T-helper 2 cell treated with Interferon-gamma antibody and Interleukin-4, amounts not matched to agents 5 μg/mL and 100 μg/mL, for 36 hours (primary cell): ENCODE data around the gene SSTR1.

Experiments used
- DNase-seq: peaks from one replicate; pipeline ENCODE4 v3.0.0; 2021; ENCODE audit warnings: low spot score
- H3K27ac Mint-ChIP-seq: one replicate; pipeline ENCODE4 v1.8.0; 2021; ENCODE audit warnings: mild to moderate bottlenecking, mixed read lengths
- H3K27me3 Mint-ChIP-seq: one replicate; pipeline ENCODE4 v1.8.0; 2021; ENCODE audit warnings: low read depth, mixed read lengths
- H3K36me3 Mint-ChIP-seq: one replicate; pipeline ENCODE4 v1.8.0; 2021; ENCODE audit warnings: low read depth, mixed read lengths
- H3K4me1 Mint-ChIP-seq: one replicate; pipeline ENCODE4 v1.8.0; 2021; ENCODE audit warnings: low read depth, mixed read lengths
- H3K4me3 Mint-ChIP-seq: one replicate; pipeline ENCODE4 v1.8.0; 2022; ENCODE audit warnings: mild to moderate bottlenecking, moderate library complexity, mixed read lengths
- H3K9me3 Mint-ChIP-seq: one replicate; pipeline ENCODE4 v1.8.0; 2021; ENCODE audit warnings: mixed read lengths

The SSTR1 gene

DNA sequence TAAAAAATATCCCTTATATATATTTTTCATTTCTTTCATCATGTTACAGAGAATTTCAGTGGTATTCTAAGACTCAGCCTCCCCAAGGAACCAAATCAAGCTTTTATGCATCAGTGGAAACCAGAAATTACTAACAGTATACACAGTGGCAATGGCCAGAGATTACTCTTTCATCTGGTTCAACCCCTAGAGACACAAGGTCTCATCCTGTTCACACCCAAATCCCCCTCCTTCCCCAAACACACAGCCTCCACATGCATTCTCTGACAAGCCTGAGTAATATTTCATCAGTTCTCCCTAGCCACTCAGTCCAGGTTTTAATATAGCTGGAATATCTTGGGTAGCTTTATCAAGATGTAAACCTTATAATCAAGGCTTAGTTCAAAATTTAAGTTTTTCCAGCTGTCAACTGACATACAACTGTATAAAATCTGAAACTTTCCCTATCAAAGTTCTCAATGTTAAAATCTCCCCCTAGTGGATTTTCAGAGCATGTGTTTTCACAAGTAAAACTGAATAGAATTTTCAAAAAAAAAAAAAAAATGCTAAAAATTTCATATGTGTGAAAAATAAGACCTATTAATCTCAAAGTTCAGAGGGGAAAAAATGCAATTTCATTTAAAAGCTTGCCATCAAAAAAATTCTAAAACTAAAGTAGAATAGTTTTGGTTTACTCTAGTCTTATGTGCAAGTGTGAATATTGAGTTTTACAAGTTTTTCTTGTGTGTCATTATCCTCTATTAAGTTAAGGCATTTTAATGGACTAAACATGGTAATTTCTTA, 10.5 kb upstream of the SSTR1 start:
- DNase-seq = no peak
- no peaks in the 10 kb centered on the region for H3K27me3 Mint-ChIP-seq
- no peak overlapping the region for H3K4me3 Mint-ChIP-seq
- H3K36me3 Mint-ChIP-seq = no peaks in the 10 kb centered on the region
- no peak overlapping the region for H3K27ac Mint-ChIP-seq
- no peaks in the 10 kb centered on the region for H3K4me1 Mint-ChIP-seq
- H3K9me3 Mint-ChIP-seq = no peaks in the 10 kb centered on the region

DNA sequence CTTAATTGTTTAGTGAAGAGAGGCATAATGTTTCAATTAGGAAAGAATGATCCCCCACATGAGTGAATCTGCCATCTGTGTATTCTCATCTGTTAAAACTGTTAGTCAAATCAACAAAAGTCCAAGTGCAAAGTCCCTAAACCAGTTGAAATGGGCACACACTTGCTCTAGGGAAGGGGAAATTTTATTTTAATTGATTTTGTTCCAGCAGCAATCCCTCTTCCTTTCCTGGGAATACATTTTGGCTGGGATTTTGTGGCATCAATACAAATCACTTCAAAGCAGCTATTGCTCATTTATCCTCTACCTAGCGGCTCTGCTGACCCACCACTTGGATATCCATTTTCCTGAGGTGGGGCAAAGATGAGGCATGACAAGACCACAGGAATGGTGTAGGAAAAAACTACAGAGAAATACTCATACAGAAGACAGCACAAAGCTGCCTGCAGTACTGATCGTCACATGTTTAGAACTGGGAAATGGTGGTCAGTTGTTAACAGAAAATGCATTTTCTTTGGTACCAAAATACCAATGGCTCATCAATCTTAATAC, 9.8 kb upstream of the SSTR1 start:
- H3K36me3 Mint-ChIP-seq = no peaks in the 10 kb centered on the region
- no peaks in the 10 kb centered on the region for H3K27me3 Mint-ChIP-seq
- H3K4me3 Mint-ChIP-seq = no peak overlapping the region
- no peak for DNase-seq
- no peaks in the 10 kb centered on the region for H3K4me1 Mint-ChIP-seq
- H3K9me3 Mint-ChIP-seq = no peaks in the 10 kb centered on the region
- H3K27ac Mint-ChIP-seq = no peak overlapping the region

DNA sequence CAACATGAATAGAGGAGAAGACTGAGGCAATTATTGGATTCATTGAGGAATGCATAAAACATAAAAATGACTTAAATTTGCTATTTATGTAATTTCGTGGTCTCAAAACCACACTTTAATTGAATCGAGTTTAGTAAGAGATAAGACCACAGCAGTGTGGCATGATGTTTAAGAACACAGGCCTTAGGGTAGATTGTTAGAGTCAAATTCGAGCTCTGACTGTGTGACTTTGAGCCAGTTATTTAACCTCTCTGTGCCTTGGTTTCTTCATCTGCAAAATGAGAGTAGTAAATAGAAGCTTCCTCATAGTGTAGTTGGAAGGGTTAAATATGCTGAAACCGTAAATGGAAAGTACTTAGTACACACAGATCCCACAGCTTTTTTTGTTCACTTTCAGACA, 9.3 kb upstream of the SSTR1 start:
- Mint-ChIP-seq H3K27ac (no peak overlapping the region), H3K4me3 (no peak overlapping the region), H3K27me3 (no peaks in the 10 kb centered on the region), H3K9me3 (no peaks in the 10 kb centered on the region), H3K4me1 (no peaks in the 10 kb centered on the region), H3K36me3 (no peaks in the 10 kb centered on the region)
- DNase-seq = no peak

DNA sequence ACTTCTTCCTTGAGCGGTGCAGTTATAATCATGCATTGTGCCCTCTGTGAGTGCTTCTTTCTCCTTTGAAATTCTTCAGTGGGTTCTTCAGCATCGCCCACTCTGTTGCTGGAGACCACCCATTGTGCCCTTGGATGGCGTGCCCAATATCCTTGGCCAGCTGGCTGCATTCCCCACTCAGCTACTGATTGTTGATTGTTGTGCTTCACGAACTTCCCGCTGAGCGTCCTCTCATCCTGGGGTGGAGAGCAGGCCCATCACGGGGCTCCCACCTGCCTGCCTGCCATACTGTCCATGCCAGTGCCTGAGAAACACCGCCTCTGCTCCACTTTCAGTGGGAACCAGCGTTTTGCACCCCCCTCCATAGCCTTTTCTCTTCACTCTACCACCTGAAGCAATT, 8.6 kb upstream of the SSTR1 start:
- Mint-ChIP-seq H3K36me3 (no peaks in the 10 kb centered on the region), H3K27ac (no peak overlapping the region), H3K9me3 (no peaks in the 10 kb centered on the region), H3K27me3 (no peaks in the 10 kb centered on the region), H3K4me3 (no peak overlapping the region), H3K4me1 (no peaks in the 10 kb centered on the region)
- no peak for DNase-seq

DNA sequence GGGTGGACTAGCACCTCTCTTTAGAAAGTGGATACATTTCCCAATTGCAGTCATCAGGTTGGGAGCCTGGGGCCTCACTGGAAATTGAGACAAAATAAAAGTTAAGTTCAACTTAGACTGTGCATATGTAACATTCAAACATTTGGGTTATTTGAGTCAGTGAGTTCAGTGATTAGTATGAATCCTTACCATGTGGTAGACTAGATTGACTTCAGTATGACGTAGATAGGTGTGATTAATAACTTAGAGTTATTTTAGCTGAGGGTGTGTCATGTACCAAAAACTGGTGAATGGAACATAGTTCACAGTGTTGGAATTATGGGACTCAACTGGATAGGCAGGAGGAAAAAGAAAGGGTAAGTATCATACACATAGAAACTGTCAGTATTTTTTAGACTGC, 8.0 kb upstream of the SSTR1 start:
- no peak overlapping the region for H3K4me3 Mint-ChIP-seq
- H3K4me1 Mint-ChIP-seq = no peaks in the 10 kb centered on the region
- H3K27ac Mint-ChIP-seq = no peak overlapping the region
- no peak for DNase-seq
- H3K36me3 Mint-ChIP-seq = no peaks in the 10 kb centered on the region
- H3K9me3 Mint-ChIP-seq = no peaks in the 10 kb centered on the region
- H3K27me3 Mint-ChIP-seq = peaks cover 2% of the 10 kb centered on the region

DNA sequence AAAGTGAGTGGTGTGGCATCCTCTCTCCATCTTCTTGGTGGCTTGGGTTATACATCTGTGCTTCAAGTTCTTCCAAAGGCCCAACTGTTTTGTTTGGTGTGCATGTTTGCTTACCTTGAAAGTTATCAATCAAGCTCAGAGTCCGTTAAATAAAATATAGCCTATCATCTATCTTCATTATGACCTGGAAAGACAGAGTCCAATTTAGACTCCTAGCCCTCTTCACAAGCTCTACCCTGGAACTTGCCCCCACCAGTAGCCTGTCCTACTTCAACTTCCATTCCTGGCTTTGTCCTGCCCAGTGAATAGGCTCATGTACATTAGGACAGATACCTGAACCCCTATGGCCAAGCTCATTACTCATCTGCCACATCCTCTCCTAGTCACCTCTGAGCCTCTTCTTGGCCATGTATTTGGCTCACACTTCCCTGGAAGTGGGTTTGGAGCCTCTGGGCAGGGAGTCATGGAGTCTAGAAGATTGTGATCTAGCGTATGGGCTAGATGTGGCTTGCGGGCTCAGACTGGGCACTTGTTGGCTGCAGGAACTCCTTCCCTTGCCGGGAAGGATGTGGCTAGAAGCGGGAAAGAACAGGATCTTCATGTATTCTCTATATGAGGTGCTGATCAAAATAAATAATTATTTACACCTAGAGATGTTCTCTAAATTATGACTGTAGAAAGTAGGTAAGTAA, 6.4 kb upstream of the SSTR1 start:
- Mint-ChIP-seq H3K4me3 (no peak overlapping the region), H3K36me3 (no peaks in the 10 kb centered on the region), H3K27me3 (peaks cover 6% of the 10 kb centered on the region), H3K27ac (no peak overlapping the region), H3K4me1 (no peaks in the 10 kb centered on the region), H3K9me3 (no peaks in the 10 kb centered on the region)
- no peak for DNase-seq

DNA sequence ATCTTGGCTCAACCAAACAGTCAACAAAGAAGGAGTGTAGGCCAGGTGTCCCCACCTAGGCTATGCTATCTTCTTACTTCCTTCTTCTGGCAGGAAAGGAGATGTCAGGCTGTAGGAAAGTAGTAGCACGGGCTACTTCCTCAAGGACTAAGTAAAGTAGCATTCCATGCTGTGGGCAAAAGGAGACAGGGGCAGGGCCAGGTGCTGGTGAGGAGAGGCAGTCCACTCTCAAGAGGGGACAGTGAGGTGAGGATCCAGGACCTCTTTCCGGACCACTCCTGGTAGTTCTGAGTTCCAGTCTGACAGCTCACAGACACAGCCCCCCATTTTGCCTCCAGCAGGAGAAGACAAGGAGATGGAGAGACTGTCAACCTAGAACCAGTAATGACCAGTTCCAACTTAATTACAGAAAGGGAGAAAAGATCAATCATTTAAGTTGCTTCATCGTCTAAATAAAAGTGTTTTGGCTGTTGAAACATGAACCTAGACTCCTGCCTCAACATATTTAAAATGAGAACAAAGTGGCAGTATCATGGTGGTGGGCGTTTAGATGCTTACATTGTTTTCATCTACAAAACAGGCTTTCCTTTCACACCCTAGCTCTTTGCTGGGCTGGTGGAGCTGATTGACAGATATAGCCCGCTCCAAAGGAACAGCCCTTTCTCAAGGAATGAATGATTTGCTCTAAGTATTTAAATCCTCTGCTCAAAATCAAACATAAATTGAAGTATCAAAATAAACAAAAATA, 5.1 kb upstream of the SSTR1 start:
- Mint-ChIP-seq H3K27me3 (peaks cover 14% of the 10 kb centered on the region), H3K27ac (no peak overlapping the region)
- no peak for DNase-seq

DNA sequence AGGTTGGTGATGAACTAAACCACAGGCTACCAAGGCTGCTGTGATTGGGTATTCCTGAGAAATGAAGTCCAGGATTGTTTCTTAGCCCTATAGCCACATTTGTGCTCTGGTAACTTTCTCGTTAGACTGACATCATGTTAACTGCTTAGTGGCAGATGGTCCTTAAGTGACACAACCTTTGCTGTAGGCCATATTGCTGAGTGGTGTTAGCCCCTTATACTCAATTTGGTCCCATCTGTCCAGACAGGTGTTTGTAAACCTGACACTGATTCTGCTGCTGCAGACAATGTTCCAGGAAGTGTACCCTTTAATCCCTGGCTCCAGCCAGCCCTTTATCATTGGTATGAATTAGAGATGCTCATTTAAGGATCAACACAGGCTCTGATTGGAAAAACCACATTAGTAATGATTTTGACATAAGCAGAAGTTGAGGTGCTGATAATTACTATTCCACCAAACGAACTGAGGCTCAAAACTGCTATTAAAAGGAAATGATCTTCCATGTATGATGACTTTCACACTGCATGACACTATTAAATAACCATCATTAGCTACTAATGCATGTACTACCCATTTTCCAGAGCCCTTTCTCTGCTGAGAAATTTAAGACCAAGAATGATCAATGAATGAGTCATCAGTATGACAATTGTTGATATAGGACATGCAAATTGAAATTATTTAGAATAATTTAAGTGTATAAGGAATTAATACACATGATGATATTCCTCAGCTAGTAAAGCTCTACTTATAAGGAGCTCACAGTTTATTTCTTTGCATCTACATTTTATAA, 3.6 kb upstream of the SSTR1 start:
- Mint-ChIP-seq H3K36me3 (no peaks in the 10 kb centered on the region), H3K27ac (no peak overlapping the region), H3K4me3 (no peak overlapping the region), H3K4me1 (no peaks in the 10 kb centered on the region), H3K27me3 (peaks cover 27% of the 10 kb centered on the region), H3K9me3 (no peaks in the 10 kb centered on the region)
- no peak for DNase-seq

More for the DNA sequence above, 5.1 kb upstream of the SSTR1 start:
- H3K9me3 Mint-ChIP-seq = no peaks in the 10 kb centered on the region
- no peaks in the 10 kb centered on the region for H3K4me1 Mint-ChIP-seq
- H3K36me3 Mint-ChIP-seq = no peaks in the 10 kb centered on the region
- H3K4me3 Mint-ChIP-seq = no peak overlapping the region

DNA sequence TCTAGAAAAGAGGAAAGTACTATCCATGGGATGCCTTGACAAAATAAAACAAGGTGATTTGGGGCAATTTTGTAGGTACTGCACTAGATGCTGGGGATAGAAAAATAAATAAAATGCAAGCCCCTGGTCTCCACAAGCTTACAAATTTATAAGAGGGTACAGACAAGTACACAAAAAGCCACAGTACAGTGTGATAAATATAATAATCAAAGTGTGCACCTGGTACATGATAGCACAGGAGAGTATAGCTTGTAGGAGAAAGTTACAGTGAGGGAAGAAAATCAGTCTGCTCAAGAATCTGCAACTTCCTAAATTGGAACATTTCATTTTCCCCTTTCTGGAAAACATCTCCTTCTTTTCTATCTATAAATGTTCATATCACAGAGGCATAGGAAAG, 3.0 kb upstream of the SSTR1 start:
- peaks cover 31% of the 10 kb centered on the region for H3K27me3 Mint-ChIP-seq
- no peaks in the 10 kb centered on the region for H3K36me3 Mint-ChIP-seq
- no peaks in the 10 kb centered on the region for H3K9me3 Mint-ChIP-seq
- no peak for DNase-seq
- no peak overlapping the region for H3K4me3 Mint-ChIP-seq
- H3K4me1 Mint-ChIP-seq = peaks cover 2% of the 10 kb centered on the region
- H3K27ac Mint-ChIP-seq = no peak overlapping the region

DNA sequence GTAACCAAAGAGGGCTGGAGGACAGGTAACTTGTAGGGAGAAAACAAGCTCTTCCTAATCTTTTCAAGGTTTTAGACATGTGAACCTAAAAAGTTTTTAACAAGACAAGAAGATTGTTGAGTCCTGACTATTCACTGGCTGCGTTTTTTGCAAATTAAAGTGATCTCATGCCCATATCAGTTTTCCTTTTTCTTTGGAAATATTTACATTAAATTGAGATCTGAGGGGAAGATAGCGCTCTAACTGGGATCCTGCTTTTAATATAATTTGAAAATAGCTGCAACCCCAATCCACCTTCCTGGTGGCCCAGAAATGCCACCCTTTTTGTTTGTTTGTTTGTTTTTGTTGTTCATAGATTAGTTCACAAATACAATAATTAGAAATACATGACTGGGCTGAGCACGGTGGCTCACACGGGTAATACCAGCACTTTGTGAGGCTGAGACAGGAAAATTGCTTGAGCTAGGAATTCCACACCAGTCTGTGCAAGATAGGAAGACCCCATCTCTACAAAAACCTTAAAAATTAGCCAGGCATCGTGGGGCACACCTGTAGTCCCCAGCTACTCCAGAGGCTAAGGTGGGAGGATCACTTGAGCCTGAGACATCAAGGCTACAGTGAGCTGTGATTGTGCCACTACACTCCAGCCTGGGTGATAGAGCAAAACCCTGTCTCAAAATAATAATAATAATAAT, 2.4 kb upstream of the SSTR1 start:
- Mint-ChIP-seq H3K27me3 (peaks cover 36% of the 10 kb centered on the region), H3K4me3 (no peak overlapping the region), H3K4me1 (peaks cover 2% of the 10 kb centered on the region), H3K27ac (no peak overlapping the region), H3K9me3 (no peaks in the 10 kb centered on the region), H3K36me3 (no peaks in the 10 kb centered on the region)
- no peak for DNase-seq

DNA sequence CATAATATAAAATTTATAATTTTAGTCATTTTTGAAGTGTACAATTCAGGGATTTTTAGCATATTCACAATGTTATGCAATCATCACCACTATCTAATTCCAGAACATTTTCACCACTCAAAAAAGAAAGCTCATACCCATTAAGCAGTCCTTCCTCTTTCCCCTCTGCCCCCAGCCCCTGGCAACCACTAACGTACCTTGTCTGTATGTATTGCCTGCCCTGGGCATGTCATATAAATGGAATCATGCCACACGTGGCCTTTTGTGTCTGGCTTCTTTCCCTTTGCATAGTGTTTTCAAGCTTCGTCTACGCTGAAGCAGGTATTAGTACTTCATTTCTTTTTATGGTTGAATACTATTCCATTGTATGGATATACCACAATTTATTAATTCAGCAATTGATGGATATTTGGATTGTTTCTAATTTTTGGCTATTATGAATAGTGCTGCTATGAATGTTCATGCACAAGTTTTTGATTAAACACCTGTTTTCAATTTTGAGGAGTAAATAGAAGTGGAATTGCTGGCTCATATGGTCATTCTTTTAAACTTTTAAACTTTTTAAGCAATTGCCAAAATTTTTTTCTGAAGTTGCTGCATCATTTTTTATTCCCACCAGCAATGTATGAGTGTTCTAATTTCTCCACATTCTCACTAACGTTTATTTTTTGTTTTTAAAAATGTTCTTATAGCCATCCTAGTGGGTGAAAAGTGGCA, 1.6 kb upstream of the SSTR1 start:
- H3K4me3 Mint-ChIP-seq = no peak overlapping the region

DNA sequence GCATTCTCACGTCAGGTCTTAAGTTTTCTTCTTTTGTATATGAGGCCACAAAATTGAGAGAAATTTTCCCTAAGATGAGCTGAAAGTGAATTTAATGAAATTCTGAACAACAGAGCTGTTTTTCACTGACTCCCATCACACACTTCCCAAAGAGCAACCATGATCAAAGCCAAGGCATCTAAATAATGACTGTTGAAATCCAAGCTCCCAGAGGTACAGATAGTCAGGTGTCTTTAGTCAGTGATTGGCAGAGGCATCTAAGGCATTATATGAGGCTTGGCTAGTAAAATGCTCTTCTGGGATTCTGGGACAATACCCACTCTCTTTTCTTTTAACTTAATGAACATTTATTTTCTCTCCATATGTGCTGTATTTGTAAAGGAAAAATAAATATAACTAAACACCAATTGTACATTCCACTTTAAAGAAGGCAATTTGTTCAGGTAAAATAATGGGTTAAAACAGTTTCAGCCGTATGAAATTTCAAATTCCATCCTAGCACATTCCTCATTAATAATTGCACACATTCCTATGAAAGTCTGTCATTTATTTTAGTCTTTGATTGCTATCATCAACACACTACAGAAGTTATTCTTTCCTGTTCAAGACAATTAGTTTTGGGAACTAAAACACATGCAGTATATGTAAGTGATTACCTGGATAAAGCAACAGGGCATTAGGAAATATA, 871 bp upstream of the SSTR1 start:
- DNase-seq = no peak
- Mint-ChIP-seq H3K27me3 (peaks cover 50% of the 10 kb centered on the region), H3K4me3 (no peak overlapping the region), H3K4me1 (peaks cover 2% of the 10 kb centered on the region), H3K36me3 (no peaks in the 10 kb centered on the region), H3K27ac (no peak overlapping the region), H3K9me3 (no peaks in the 10 kb centered on the region)

More for the DNA sequence above, 1.6 kb upstream of the SSTR1 start:
- H3K4me1 Mint-ChIP-seq = peaks cover 2% of the 10 kb centered on the region
- peaks cover 45% of the 10 kb centered on the region for H3K27me3 Mint-ChIP-seq
- no peaks in the 10 kb centered on the region for H3K9me3 Mint-ChIP-seq
- H3K27ac Mint-ChIP-seq = no peak overlapping the region
- DNase-seq = no peak
- H3K36me3 Mint-ChIP-seq = no peaks in the 10 kb centered on the region
